GM19193 (cell line): Measurements from ENCODE around the gene ZNF335.

Experiments
- POLR2A ChIP-seq: IDR thresholded peaks from 4 replicates; pipeline ENCODE4 v1.6.1; 2011; ENCODE audit not compliant: insufficient read depth, insufficient read length; ENCODE audit errors: extremely low read depth

ZNF335 gene

GRCh38 chr20:45971675-45972499 is at the start of gene ZNF335:
TSS of gene ZNF335 (minus strand) at chr20:45972203. CDS start at chr20:45971410, 793 bp downstream.
- peak; percentile 80 for TF ChIP-seq POLR2A

DNA sequence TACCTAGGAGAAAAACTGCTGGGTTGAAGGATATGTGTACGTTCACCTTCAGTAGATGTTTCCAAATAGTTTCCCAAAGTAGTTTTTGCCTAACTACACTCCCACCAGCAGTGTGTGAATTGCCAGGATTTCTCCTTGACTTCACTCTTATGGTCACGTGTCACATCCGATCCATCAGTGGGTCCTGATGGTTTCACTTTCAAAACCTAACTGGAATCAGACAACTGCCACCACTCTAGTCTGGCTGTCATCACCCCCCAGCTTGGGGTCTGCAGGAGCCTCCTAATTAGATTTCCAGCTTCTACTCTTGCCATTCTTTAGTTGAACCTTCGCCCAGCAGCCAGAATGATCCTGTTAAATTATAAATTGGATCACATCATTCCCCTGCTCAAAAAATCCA is 48.6 kb upstream of the ZNF335 start:
- TF ChIP-seq POLR2A = no peak

GRCh38 chr20:46018611-46019010 is 46.6 kb upstream of the ZNF335 start:
- TF ChIP-seq POLR2A = no peak

GRCh38 chr20:46018112-46018511 is 46.1 kb upstream of the ZNF335 start:
- no peak for TF ChIP-seq POLR2A

DNA sequence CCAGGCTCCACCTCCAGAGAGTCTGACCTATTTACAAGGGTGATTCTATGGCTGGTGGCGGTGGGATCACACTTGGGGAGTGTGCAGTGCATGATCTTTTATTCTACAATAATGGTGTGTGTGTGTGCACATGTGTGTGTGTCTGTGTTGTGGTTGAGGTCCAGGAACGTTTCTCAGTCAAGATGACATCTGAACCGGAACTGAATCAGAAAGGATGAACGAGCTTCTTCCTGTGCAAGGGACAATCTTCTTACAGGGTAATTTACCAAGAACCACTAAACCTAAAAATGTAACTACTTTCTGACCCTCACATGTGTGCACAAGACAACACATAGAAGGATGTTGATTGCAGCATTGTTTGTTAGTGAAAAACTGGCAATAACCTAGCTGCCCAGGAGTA is 45.3 kb upstream of the ZNF335 start:
- TF ChIP-seq POLR2A = no peak

DNA sequence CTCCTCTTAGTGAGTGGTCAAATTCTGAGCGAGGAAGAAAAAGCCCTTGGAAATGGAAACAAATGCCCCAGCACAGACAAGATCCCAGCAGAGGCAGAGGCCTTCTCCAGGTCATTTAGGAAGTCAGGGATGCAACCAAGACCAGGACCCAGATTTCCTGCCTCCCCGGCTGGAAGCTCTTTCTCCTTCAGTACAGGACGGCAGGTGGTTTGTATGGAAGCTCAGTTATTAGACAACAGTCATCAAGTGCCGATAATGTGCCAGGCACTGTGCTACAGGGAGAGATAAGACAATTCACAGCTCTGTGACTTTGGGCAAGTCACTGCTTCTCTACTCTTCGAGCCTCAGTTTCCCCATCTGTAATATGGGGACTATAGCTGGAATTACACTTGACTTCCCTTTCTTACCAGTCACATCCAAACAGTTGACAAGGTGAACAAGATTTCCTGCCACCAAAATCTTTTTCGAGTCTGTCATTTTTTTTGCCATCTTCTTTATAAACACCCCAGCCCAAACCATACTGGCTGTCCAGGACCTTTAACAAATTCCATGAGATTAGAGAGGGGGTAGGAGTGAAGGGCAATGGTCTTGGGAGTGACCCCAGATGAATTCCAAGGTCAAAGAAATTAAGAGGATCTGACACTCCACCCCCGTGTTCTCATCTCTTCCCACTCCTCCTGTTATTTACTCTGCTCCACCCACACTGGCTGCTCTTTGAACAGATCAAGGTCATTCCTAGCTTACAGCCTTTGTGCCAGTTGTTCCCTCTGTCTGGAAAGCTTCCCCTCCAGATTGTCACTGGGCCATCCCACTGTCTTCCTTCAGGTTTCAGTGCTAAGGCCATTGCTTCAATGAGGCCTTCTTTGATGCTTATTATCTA is 42.8 kb upstream of the ZNF335 start:
- no peak for TF ChIP-seq POLR2A

DNA sequence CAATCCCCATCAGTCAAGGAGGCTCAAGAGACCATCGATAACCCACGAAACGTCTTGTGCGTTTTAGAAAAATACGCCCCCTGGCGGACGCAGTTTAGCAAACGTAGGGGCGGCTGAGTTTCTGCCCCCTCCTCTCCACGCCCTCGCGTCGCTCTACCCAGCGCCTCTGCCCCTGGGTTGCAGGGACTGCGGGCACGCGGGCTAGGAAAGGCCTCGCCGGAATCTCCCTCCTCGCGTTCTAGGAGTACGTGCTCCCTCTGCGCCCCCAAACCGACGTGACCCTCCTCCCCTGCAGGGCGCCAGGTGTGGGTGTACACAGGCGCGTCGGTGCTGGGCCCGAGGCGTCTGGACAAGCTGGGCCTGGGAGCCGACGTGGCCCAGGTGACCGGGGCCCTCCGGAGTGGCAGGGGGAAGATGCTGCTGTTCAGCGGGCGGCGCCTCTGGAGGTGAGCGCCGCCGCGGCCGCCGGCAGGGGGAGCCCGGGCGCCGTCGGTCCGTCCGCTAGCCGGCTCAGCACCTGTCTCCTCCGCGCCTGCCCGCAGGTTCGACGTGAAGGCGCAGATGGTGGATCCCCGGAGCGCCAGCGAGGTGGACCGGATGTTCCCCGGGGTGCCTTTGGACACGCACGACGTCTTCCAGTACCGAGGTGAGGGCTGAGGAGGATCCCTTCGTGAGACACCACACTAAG is 42.0 kb upstream of the ZNF335 start:
- TF ChIP-seq POLR2A = no peak

GRCh38 chr20:46013322-46013828 is 41.4 kb upstream of the ZNF335 start:
- TF ChIP-seq POLR2A = no peak

GRCh38 chr20:46012921-46013320 is 40.9 kb upstream of the ZNF335 start:
- no peak for TF ChIP-seq POLR2A

- no peak for TF ChIP-seq POLR2A
Observed at GRCh38 chr20:46011631-46012482, 39.9 kb upstream of the ZNF335 start.

- no peak for TF ChIP-seq POLR2A
Observed at GRCh38 chr20:46010491-46011391, 38.7 kb upstream of the ZNF335 start.

- no peak for TF ChIP-seq POLR2A
Observed at GRCh38 chr20:46009816-46010215, 37.8 kb upstream of the ZNF335 start.

DNA sequence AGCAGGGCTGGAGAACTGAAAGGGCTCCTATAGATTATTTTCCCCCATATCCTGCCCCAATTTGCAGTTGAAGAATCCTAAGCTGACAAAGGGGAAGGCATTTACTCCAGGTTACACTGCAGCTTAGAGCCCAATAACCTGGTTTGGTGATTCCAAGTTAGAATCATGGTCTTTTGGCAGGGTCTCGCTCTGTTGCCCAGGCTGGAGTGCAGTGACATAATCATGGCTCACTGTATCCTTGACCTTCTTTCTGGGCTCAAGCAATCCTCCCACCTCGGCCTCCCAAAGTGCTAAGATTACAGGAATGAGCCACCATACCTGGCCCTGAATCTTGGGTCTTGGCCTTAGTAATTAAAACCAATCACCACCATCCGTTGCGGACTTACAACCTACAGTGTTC is 35.7 kb upstream of the ZNF335 start:
- TF ChIP-seq POLR2A = no peak
